K562 (cell line): ENCODE data around the gene PGGHG. TPM values are rescaled to one million over a fixed set of nuclear protein-coding genes. Genes with fewer than 3 reads are reported as not detected.

Experiments used
- ATAC-seq: fragments of 200-7000 bp; cut with Tn5 transposase; 3 replicates; pipeline ENCODE4 v1.9.1; 2020; ENCODE audit warnings: moderate library complexity
- BruUV-seq: library from RNA; stranded (reverse); fragments of 400-500 nt; replicated peaks from 2 replicates; lab custom pipeline; 2021; lab: Mats Ljungman, UMichigan
- CTCF ChIA-PET: fragments of 300-600 bp; formaldehyde crosslinking; extraction: SDS; loops from one replicate; lab custom pipeline; 2021; ENCODE audit warnings: low intra/inter-chr PET ratio; lab: Yijun Ruan, JAX
- POLR2A ChIA-PET: fragments of 300-600, 350-650 bp; sonication (Branson Sonifier 250); formaldehyde crosslinking; extraction: SDS; loops from one replicate; lab custom pipeline; 2021; ENCODE audit warnings: antibody characterized with exemption, inconsistent platforms; lab: Yijun Ruan, JAX
- DNase-seq, 4 experiments: peaks; one replicate each; pipeline versions ENCODE4 v3.0.0 to v3.0.0-alpha.2; 2011 to 2018; ENCODE audit warnings: low spot score in 3 of 4, mixed read lengths in 3 of 4; ENCODE audit errors: extremely low read depth in 1 of 4
- FAIRE-seq: peaks from 2 replicates; lab custom pipeline; 2011; peaks lifted over from hg19 to GRCh38; lab: Jason Lieb, UNC
- H2AFZ ChIP-seq: 2 replicates; pipeline ENCODE4 v1.6.0; 2011; ENCODE audit warnings: low read depth, low read length, control low read depth, inconsistent platforms
- H3K27ac ChIP-seq: fragments of 200-600 bp; 3 replicates; pipeline ENCODE4 v1.8.0; 2011; ENCODE audit warnings: low read depth, mild to moderate bottlenecking, control low read depth, inconsistent platforms, low read length, moderate library complexity, mixed read lengths; ENCODE audit errors: extremely low read depth
- H3K27me3 ChIP-seq, 2 experiments: fragments of 300-600 bp in 1 of 2; 2 replicates in 1 of 2; 3 replicates in 1 of 2; pipeline versions ENCODE4 v1.6.0 to v1.8.0; 2011; ENCODE audit warnings: inconsistent platforms in 2 of 2, low read length in 2 of 2, mild to moderate bottlenecking in 1 of 2, mixed read lengths in 1 of 2, moderate library complexity in 1 of 2; ENCODE audit not compliant: control insufficient read depth in 2 of 2, insufficient read depth in 2 of 2
- H3K36me3 ChIP-seq: fragments of 300-600 bp; 3 replicates; pipeline ENCODE4 v1.8.0; 2011; ENCODE audit warnings: mild to moderate bottlenecking, low read length, inconsistent platforms; ENCODE audit not compliant: control insufficient read depth, insufficient read depth
- H3K4me1 ChIP-seq, 2 experiments: fragments of 200-600 bp in 1 of 2; replicated peaks in 1 of 2; 2 replicates in 1 of 2; 3 replicates in 1 of 2; pipeline versions ENCODE4 v1.5.1 to v1.8.0; 2011; ENCODE audit warnings: inconsistent platforms in 2 of 2, low read length in 2 of 2, mild to moderate bottlenecking in 1 of 2, mixed read lengths in 1 of 2, moderate library complexity in 1 of 2; ENCODE audit not compliant: control insufficient read depth in 2 of 2, insufficient read depth in 2 of 2
- H3K4me2 ChIP-seq: 2 replicates; pipeline ENCODE4 v1.6.1; 2011; ENCODE audit warnings: low read length, control low read depth, inconsistent platforms, mixed read lengths; ENCODE audit not compliant: insufficient read depth
- H3K4me3 ChIP-seq: fragments of 200-600 bp; sonication (generic), shearing (Covaris generic); 2 replicates; pipeline ENCODE4 v1.5.1; 2016; ENCODE audit warnings: control low read depth, inconsistent platforms
- H3K79me2 ChIP-seq: fragments of 200-600 bp; 3 replicates; pipeline ENCODE4 v1.8.0; 2011; ENCODE audit warnings: low read length, inconsistent platforms; ENCODE audit not compliant: control insufficient read depth, insufficient read depth
- H3K9ac ChIP-seq, 2 experiments: 2 replicates each; pipeline versions ENCODE4 v1.6.0 to v1.6.1; 2011; ENCODE audit warnings: low read depth in 2 of 2, low read length in 2 of 2, control low read depth in 1 of 2, inconsistent platforms in 1 of 2, mild to moderate bottlenecking in 1 of 2, mixed read lengths in 1 of 2; ENCODE audit not compliant: insufficient read depth in 1 of 2
- H3K9me1 ChIP-seq: one replicate; pipeline ENCODE4 v1.6.0; 2011; ENCODE audit warnings: inconsistent platforms, mild to moderate bottlenecking, low read length, moderate library complexity; ENCODE audit not compliant: control insufficient read depth, insufficient read depth
- H3K9me3 ChIP-seq: replicated peaks from 2 replicates; pipeline ENCODE4 v1.5.1; 2011; ENCODE audit warnings: low read depth, low read length, inconsistent platforms; ENCODE audit not compliant: control insufficient read depth, insufficient read depth
- H4K20me1 ChIP-seq: replicated peaks from 2 replicates; pipeline ENCODE4 v1.6.1; 2011; ENCODE audit warnings: low read length, inconsistent platforms, mixed read lengths; ENCODE audit not compliant: control insufficient read depth, insufficient read depth
- POLR2G ChIP-seq: fragments of 200-400 bp; formaldehyde crosslinking; IDR thresholded peaks from 2 replicates; pipeline ENCODE4 v1.6.1; 2017; ENCODE audit warnings: low read depth, mild to moderate bottlenecking, antibody characterized with exemption, low read length, moderate library complexity
- SMAD1 ChIP-seq: fragments of 150-350 bp; IDR thresholded peaks from 2 replicates; pipeline ENCODE4 v1.6.1; 2014; ENCODE audit warnings: low read length, low read depth; ENCODE audit not compliant: partially characterized antibody
- TRIM25 ChIP-seq: fragments of 450-650 bp; IDR thresholded peaks from 2 replicates; pipeline ENCODE4 v1.7.0; 2016; ENCODE audit warnings: borderline replicate concordance
- WGBS: fragments of 100-300 bp; shearing (Covaris generic); methylation state at CpG from one replicate; pipeline ENCODE4 v1.1.6; 2016; ENCODE audit warnings: low coverage, mixed read lengths; ENCODE audit not compliant: insufficient coverage; ENCODE audit errors: missing lambda C conversion rate; 5-methylcytosine and 5-hydroxymethylcytosine counted together
- in situ Hi-C: fragments of 300-500 bp; cut with MboI; formaldehyde crosslinking; loops from 4 replicates; pipeline ENCODE4 v1.15.0; 2018; ENCODE audit warnings: inconsistent platforms, mixed read lengths
- intact Hi-C: fragments of 100-400 bp; cut with micrococcal nuclease; formaldehyde crosslinking; loops from 2 replicates; pipeline ENCODE4 v1.14.2; 2022
- polyA plus RNA-seq, 8 experiments: library from polyadenylated mRNA; depleted of rRNA in 4 of 8; stranded (reverse) in 5 of 8; unstranded in 3 of 8; fragments of >200 nt; fragmentation: Nextera tagmentation in 2 of 8; fragmentation: Illumina TruSeq in 1 of 8; extraction: Ambion mirVana in 2 of 8; extraction: Trizol in 1 of 8; gene quantifications; 2 replicates each; pipeline versions ENCODE4 v1.2.1 to v1.2.3, GENCODE V29; 2011 to 2014; ENCODE audit warnings: inconsistent platforms in 1 of 8, missing spikeins in 1 of 8
- total RNA-seq, 7 experiments: library from RNA; depleted of rRNA in 6 of 7; stranded (reverse); fragments of >200 nt in 6 of 7; fragmentation: Illumina TruSeq in 2 of 7; extraction: Trizol in 2 of 7; gene quantifications; 2 replicates each; pipeline versions ENCODE4 v1.2.1 to v1.2.3, GENCODE V29; 2011 to 2021; ENCODE audit warnings: low replicate concordance in 1 of 7

PGGHG gene
- total and polyA plus RNA-seq, 9 of the 15 experiments (the other 6 are each of a cell fraction or from before 2014, with no cell fraction given): 0.38 to 85.1 (median 18.1) TPM

GRCh38 chr11:294780-295179, 5.9 kb downstream of the PGGHG start:
- no TSS peak for BruUV-seq
- Histone ChIP-seq H3K79me2 (peaks cover 12% of the 10 kb centered on the region), H3K36me3 (peaks cover 58% of the 10 kb centered on the region; the same call in 2 of the 3 replicates), H4K20me1 (no peaks in the 10 kb centered on the region), H3K27ac (no peak overlapping the region), H3K27me3 (no peaks in the 10 kb centered on the region), H3K4me2 (no peak overlapping the region), H3K4me3 (no peak overlapping the region), H2AFZ (no peak overlapping the region), H3K9ac (peak overlapping the region in 1 of 2 experiments; percentile 81; a peak in 2 of 4 replicates), H3K9me1 (no peaks in the 10 kb centered on the region), H3K9me3 (no peaks in the 10 kb centered on the region), H3K4me1 (peaks cover 22 to 94% of the 10 kb centered on the region in 2 experiments)
- intact Hi-C loops (no loop called here), in situ Hi-C loops (no loop called here)
- peak; percentile 42 for TF ChIP-seq POLR2G
- no peak for TF ChIP-seq SMAD1
- no peak for TF ChIP-seq TRIM25
- no peak for ATAC-seq
- ChIA-PET POLR2A (interaction anchor here (0.6 to 1.1 kb wide), 4 partner anchors 13 to 79 kb away, joined by 3 to 5 read pairs (median 4); partner anchors contain the start of gene IFITM2), CTCF (no interaction called here)
- no peak for FAIRE-seq
- no peak for DNase-seq
- WGBS: 85% methylated on average over 14 of the region's 16 CpGs
